Trophoblast cell (in vitro differentiated cells and primary cell): ENCODE results near the gene OSBPL1A.

Experiments
- DNase-seq, 2 donors: peaks; one replicate each; pipeline ENCODE4 v3.0.0-alpha.2; 2016
- H2AFZ ChIP-seq: 2 replicates; pipeline ENCODE4 v1.6.1; 2013; ENCODE audit warnings: low read length, moderate library complexity, mild to moderate bottlenecking; ENCODE audit not compliant: insufficient read depth, poor library complexity
- H2AK5ac ChIP-seq: 2 replicates; pipeline ENCODE4 v1.6.1; 2013; ENCODE audit warnings: mild to moderate bottlenecking, low read length
- H2BK120ac ChIP-seq: 2 replicates; pipeline ENCODE4 v1.6.1; 2013; ENCODE audit warnings: low read length, mild to moderate bottlenecking, moderate library complexity; ENCODE audit not compliant: insufficient read depth, poor library complexity
- H2BK12ac ChIP-seq: 2 replicates; pipeline ENCODE4 v1.6.1; 2013; ENCODE audit warnings: mild to moderate bottlenecking, low read length, moderate library complexity
- H2BK5ac ChIP-seq: 2 replicates; pipeline ENCODE4 v1.6.1; 2013; ENCODE audit warnings: low read length, low read depth, moderate library complexity, mild to moderate bottlenecking; ENCODE audit not compliant: poor library complexity
- H3K14ac ChIP-seq: 2 replicates; pipeline ENCODE4 v1.6.1; 2013; ENCODE audit warnings: mild to moderate bottlenecking, low read length
- H3K18ac ChIP-seq: 2 replicates; pipeline ENCODE4 v1.6.1; 2013; ENCODE audit warnings: mild to moderate bottlenecking, low read length
- H3K23ac ChIP-seq: 2 replicates; pipeline ENCODE4 v1.6.1; 2013; ENCODE audit warnings: low read length
- H3K27ac ChIP-seq: 2 replicates; pipeline ENCODE4 v1.5.1; 2013; ENCODE audit warnings: low read depth, mild to moderate bottlenecking, inconsistent platforms, low read length, moderate library complexity
- H3K27me3 ChIP-seq: 2 replicates; pipeline ENCODE4 v1.6.1; 2013; ENCODE audit warnings: inconsistent platforms, mild to moderate bottlenecking, low read length, moderate library complexity; ENCODE audit not compliant: insufficient read depth
- H3K36me3 ChIP-seq, 2 experiments: 1 replicate in 1 of 2; 2 replicates in 1 of 2; pipeline ENCODE4 v1.6.1; 2013; ENCODE audit warnings: low read length in 2 of 2, mild to moderate bottlenecking in 2 of 2, moderate library complexity in 1 of 2; ENCODE audit not compliant: insufficient read depth in 2 of 2, control insufficient read depth in 1 of 2
- H3K4ac ChIP-seq: 2 replicates; pipeline ENCODE4 v1.6.1; 2013; ENCODE audit warnings: low read depth, mild to moderate bottlenecking, low read length, moderate library complexity
- H3K4me1 ChIP-seq, 2 experiments: 1 replicate in 1 of 2; 2 replicates in 1 of 2; pipeline ENCODE4 v1.6.1; 2013; ENCODE audit warnings: low read length in 2 of 2, mild to moderate bottlenecking in 2 of 2, moderate library complexity in 1 of 2; ENCODE audit not compliant: insufficient read depth in 2 of 2, control insufficient read depth in 1 of 2
- H3K4me2 ChIP-seq: 2 replicates; pipeline ENCODE4 v1.6.1; 2013; ENCODE audit warnings: inconsistent platforms, mild to moderate bottlenecking, low read length, moderate library complexity
- H3K4me3 ChIP-seq: 2 replicates; pipeline ENCODE4 v1.5.1; 2013; ENCODE audit warnings: mild to moderate bottlenecking, low read depth, low read length, inconsistent platforms
- H3K79me1 ChIP-seq: one replicate; pipeline ENCODE4 v1.6.1; 2013; ENCODE audit warnings: low read length
- H3K79me2 ChIP-seq: 2 replicates; pipeline ENCODE4 v1.6.1; 2013; ENCODE audit warnings: low read length, mild to moderate bottlenecking; ENCODE audit not compliant: control insufficient read depth, insufficient read depth, poor library complexity
- H3K9ac ChIP-seq: 2 replicates; pipeline ENCODE4 v1.6.1; 2013; ENCODE audit warnings: mild to moderate bottlenecking, low read length
- H3K9me3 ChIP-seq: 2 replicates; pipeline ENCODE4 v1.6.1; 2013; ENCODE audit warnings: low read depth, mild to moderate bottlenecking, control low read depth, inconsistent platforms, low read length; ENCODE audit not compliant: insufficient read depth
- H4K12ac ChIP-seq: 2 replicates; pipeline ENCODE4 v1.6.1; 2013; ENCODE audit warnings: low read depth, mild to moderate bottlenecking, low read length, moderate library complexity
- H4K8ac ChIP-seq: 2 replicates; pipeline ENCODE4 v1.6.1; 2013; ENCODE audit warnings: low read depth, mild to moderate bottlenecking, low read length, moderate library complexity
- H4K91ac ChIP-seq: one replicate; pipeline ENCODE4 v1.6.1; 2013; ENCODE audit warnings: low read depth, mild to moderate bottlenecking, low read length, moderate library complexity
- WGBS: extraction: QIAGEN DNeasy Blood & Tissue Kit; methylation state at CpG from one replicate; pipeline ENCODE4 v1.1.7; 2013; ENCODE audit warnings: missing lambda C conversion rate; ENCODE audit not compliant: insufficient read length, insufficient coverage; ENCODE audit errors: extremely low coverage; 5-methylcytosine and 5-hydroxymethylcytosine counted together

The OSBPL1A gene

GRCh38 chr18:24208270-24209035 is 189.2 kb downstream of the OSBPL1A start:
- H3K27ac ChIP-seq: no peak overlapping the region
- H2BK5ac ChIP-seq: no peak overlapping the region
- H4K8ac ChIP-seq: no peak overlapping the region
- H3K79me1 ChIP-seq: no peaks in the 10 kb centered on the region
- no peak overlapping the region for H4K12ac ChIP-seq
- no peak overlapping the region for H3K18ac ChIP-seq
- H3K9ac ChIP-seq: no peak overlapping the region
- no peak for DNase-seq
- no peak overlapping the region for H2BK12ac ChIP-seq
- H3K27me3 ChIP-seq: no peaks in the 10 kb centered on the region
- no peaks in the 10 kb centered on the region for H3K79me2 ChIP-seq
- WGBS: no CpG with 5 or more reads among the region's 2 CpGs
- H2AFZ ChIP-seq: no peak overlapping the region
- H2AK5ac ChIP-seq: no peak overlapping the region
- no peaks in the 10 kb centered on the region for H3K4me1 ChIP-seq
- H3K14ac ChIP-seq: no peak overlapping the region
- H3K36me3 ChIP-seq: no peaks in the 10 kb centered on the region
- H2BK120ac ChIP-seq: no peak overlapping the region
- H3K4me3 ChIP-seq: no peak overlapping the region
- H4K91ac ChIP-seq: no peak overlapping the region
- no peak overlapping the region for H3K4me2 ChIP-seq
- H3K23ac ChIP-seq: no peak overlapping the region
- no peak overlapping the region for H3K4ac ChIP-seq
- no peaks in the 10 kb centered on the region for H3K9me3 ChIP-seq

- no peaks in the 10 kb centered on the region for H3K27me3 ChIP-seq
- no peaks in the 10 kb centered on the region for H3K9me3 ChIP-seq
- no peak overlapping the region for H2BK12ac ChIP-seq
- H2AFZ ChIP-seq: no peak overlapping the region
- H3K4me1 ChIP-seq: no peaks in the 10 kb centered on the region
- H2AK5ac ChIP-seq: no peak overlapping the region
- no peak overlapping the region for H3K14ac ChIP-seq
- no peak for DNase-seq
- no peak overlapping the region for H4K91ac ChIP-seq
- no peak overlapping the region for H3K27ac ChIP-seq
- H4K8ac ChIP-seq: no peak overlapping the region
- H3K9ac ChIP-seq: no peak overlapping the region
- H3K4me3 ChIP-seq: no peak overlapping the region
- no peak overlapping the region for H2BK5ac ChIP-seq
- no peak overlapping the region for H2BK120ac ChIP-seq
- no peaks in the 10 kb centered on the region for H3K36me3 ChIP-seq
- no peak overlapping the region for H3K23ac ChIP-seq
- no peak overlapping the region for H3K4me2 ChIP-seq
- H3K79me1 ChIP-seq: no peaks in the 10 kb centered on the region
- no peak overlapping the region for H3K18ac ChIP-seq
- no peak overlapping the region for H3K4ac ChIP-seq
- no peaks in the 10 kb centered on the region for H3K79me2 ChIP-seq
- WGBS: no CpG with 5 or more reads among the region's 3 CpGs
- H4K12ac ChIP-seq: no peak overlapping the region
These were observed 192.7 kb downstream of the OSBPL1A start for GRCh38 chr18:24204904-24205303.

- Histone ChIP-seq H3K27me3 (no peaks in the 10 kb centered on the region), H3K9me3 (no peaks in the 10 kb centered on the region), H3K14ac (no peak overlapping the region), H3K9ac (no peak overlapping the region), H2BK12ac (no peak overlapping the region), H3K4me3 (no peak overlapping the region), H3K79me2 (no peaks in the 10 kb centered on the region), H4K91ac (no peak overlapping the region), H3K4ac (no peak overlapping the region), H3K4me2 (no peak overlapping the region), H3K79me1 (no peaks in the 10 kb centered on the region), H2AFZ (no peak overlapping the region), H2BK120ac (no peak overlapping the region), H3K23ac (no peak overlapping the region), H2BK5ac (no peak overlapping the region), H3K27ac (no peak overlapping the region), H4K8ac (no peak overlapping the region), H4K12ac (no peak overlapping the region), H3K36me3 (no peaks in the 10 kb centered on the region), H2AK5ac (no peak overlapping the region), H3K18ac (no peak overlapping the region), H3K4me1 (peaks cover 0 to 2% of the 10 kb centered on the region in 2 experiments)
- DNase-seq: no peak
- no CpG with 5 or more reads among the region's 8 CpGs for WGBS
These were observed 195.6 kb downstream of the OSBPL1A start for GRCh38 chr18:24201699-24202687.

- no CpG with 5 or more reads among the region's 11 CpGs for WGBS
These were observed 196.9 kb downstream of the OSBPL1A start for GRCh38 chr18:24200494-24201290.

More at GRCh38 chr18:24200494-24201290, 196.9 kb downstream of the OSBPL1A start:
- Histone ChIP-seq H3K9ac (no peak overlapping the region), H3K4me2 (no peak overlapping the region), H3K36me3 (no peaks in the 10 kb centered on the region), H2BK5ac (no peak overlapping the region), H3K4me1 (peaks cover 0 to 2% of the 10 kb centered on the region in 2 experiments), H3K79me1 (no peaks in the 10 kb centered on the region), H3K23ac (no peak overlapping the region), H3K14ac (no peak overlapping the region), H3K18ac (no peak overlapping the region), H3K9me3 (peaks cover 2% of the 10 kb centered on the region), H3K27ac (no peak overlapping the region), H2BK120ac (no peak overlapping the region), H3K27me3 (no peaks in the 10 kb centered on the region), H4K8ac (no peak overlapping the region), H3K79me2 (no peaks in the 10 kb centered on the region), H4K91ac (no peak overlapping the region), H3K4me3 (no peak overlapping the region), H2BK12ac (no peak overlapping the region), H4K12ac (no peak overlapping the region), H2AFZ (no peak overlapping the region), H2AK5ac (no peak overlapping the region), H3K4ac (no peak overlapping the region)
- DNase-seq: no peak
